Activated CD4-positive, alpha-beta memory T cell treated with anti-CD3 and anti-CD28 coated beads for 36 hours (primary cell): Measurements from ENCODE around the gene MRPL48. TPM values are rescaled to one million over a fixed set of nuclear protein-coding genes. Genes with fewer than 3 reads are reported as not detected.
"Not testable (repeated sequence)": the region's sequence is repeated elsewhere in the genome, so short reads cannot be mapped to it uniquely, and the experiment has no call there.

Experiments
- CTCF ChIA-PET: fragments of 350-600 bp; sonication (Branson Sonifier 250); formaldehyde crosslinking; loops from one replicate; lab custom pipeline; 2021; ENCODE audit warnings: antibody characterized with exemption, inconsistent platforms; lab: Charles Lee
- POLR2A ChIA-PET: fragments of 350-600 bp; sonication (Branson Sonifier 250); formaldehyde crosslinking; loops from one replicate; lab custom pipeline; 2021; ENCODE audit warnings: antibody characterized with exemption; lab: Charles Lee
- DNase-seq: peaks from one replicate; pipeline ENCODE4 v3.0.0-alpha.2; 2020
- H3K27ac Mint-ChIP-seq: one replicate; pipeline ENCODE4 v1.8.0; 2021; ENCODE audit warnings: mixed read lengths
- H3K27me3 Mint-ChIP-seq: one replicate; pipeline ENCODE4 v1.8.0; 2021; ENCODE audit warnings: mixed read lengths
- H3K36me3 Mint-ChIP-seq: one replicate; pipeline ENCODE4 v1.8.0; 2021; ENCODE audit warnings: mixed read lengths
- H3K4me1 Mint-ChIP-seq: one replicate; pipeline ENCODE4 v1.8.0; 2021; ENCODE audit warnings: low read depth, mixed read lengths
- H3K4me3 Mint-ChIP-seq: one replicate; pipeline ENCODE4 v1.8.0; 2021; ENCODE audit warnings: mild to moderate bottlenecking, mixed read lengths
- H3K9me3 Mint-ChIP-seq: one replicate; pipeline ENCODE4 v1.8.0; 2021; ENCODE audit warnings: mixed read lengths
- intact Hi-C: fragments of 100-400 bp; cut with micrococcal nuclease; formaldehyde crosslinking; loops from one replicate; pipeline ENCODE4 v1.15.1; 2023
- total RNA-seq, 2 experiments: library from RNA; stranded (reverse); gene quantifications; one replicate each; pipeline ENCODE4 v1.2.3, GENCODE V29; 2021

MRPL48 gene
- total RNA-seq: 10 to 100 TPM; 43.4 to 45.7 TPM

- peaks cover 2% of the 10 kb centered on the region for H3K36me3 Mint-ChIP-seq
- H3K4me1 Mint-ChIP-seq: peaks cover 18% of the 10 kb centered on the region
- no peaks in the 10 kb centered on the region for H3K9me3 Mint-ChIP-seq
- ChIA-PET CTCF (interaction anchor here (0.9 to 1.3 kb wide), 4 partner anchors 8 to 162 kb away, joined by 3 to 5 read pairs (median 3); partner anchors contain the start of gene RAB6A), POLR2A (interaction anchor here (0.7 to 2.1 kb wide), 5 partner anchors 9 to 193 kb away, joined by 3 to 16 read pairs (median 3); partner anchors contain the start of genes PLEKHB1 and RAB6A)
- intact Hi-C loops: loop anchor here (1.0 to 5.0 kb wide), 4 partner anchors 9 to 194 kb away; partner anchors contain the start of genes COA4, PAAF1, RAB6A and UCP2
- H3K4me3 Mint-ChIP-seq: peak within 1 kb of the TSS; percentile 99
- DNase-seq: peak; percentile 94
- no peaks in the 10 kb centered on the region for H3K27me3 Mint-ChIP-seq
- H3K27ac Mint-ChIP-seq: peak within 1 kb of the TSS; percentile 97
Observed at GRCh38 chr11:73787643-73788558, at the start of gene MRPL48. Gene MRPL48 (plus strand): TSS chr11:73787874. CDS start chr11:73787972, 98 bp downstream.

GRCh38 chr11:73743045-73743444 is 44.6 kb upstream of the MRPL48 start:
- DNase-seq: no peak
- Mint-ChIP-seq H3K9me3 (no peaks in the 10 kb centered on the region), H3K4me3 (no peak overlapping the region), H3K27me3 (no peaks in the 10 kb centered on the region), H3K27ac (no peak overlapping the region), H3K4me1 (peaks cover 12% of the 10 kb centered on the region), H3K36me3 (peaks cover 3% of the 10 kb centered on the region)
- ChIA-PET POLR2A (no interaction called here), CTCF (no interaction called here)
- intact Hi-C loops: no loop called here

GRCh38 chr11:73746701-73747100 is 41.0 kb upstream of the MRPL48 start:
- no peaks in the 10 kb centered on the region for H3K9me3 Mint-ChIP-seq
- H3K4me3 Mint-ChIP-seq: no peak overlapping the region
- peaks cover 19% of the 10 kb centered on the region for H3K4me1 Mint-ChIP-seq
- intact Hi-C loops: no loop called here
- H3K27ac Mint-ChIP-seq: no peak overlapping the region
- no peak for DNase-seq
- H3K36me3 Mint-ChIP-seq: no peaks in the 10 kb centered on the region
- H3K27me3 Mint-ChIP-seq: no peaks in the 10 kb centered on the region
- ChIA-PET POLR2A (interaction anchor here (1.3 kb wide), 1 partner anchor 51 kb away, joined by 3 read pairs; no protein-coding TSS in a partner anchor), CTCF (interaction anchor here (0.7 kb wide), 1 partner anchor 53 kb away, joined by 3 read pairs; no protein-coding TSS in a partner anchor)

- Mint-ChIP-seq H3K9me3 (no peaks in the 10 kb centered on the region), H3K27me3 (no peaks in the 10 kb centered on the region), H3K27ac (no peak overlapping the region), H3K4me1 (peaks cover 28% of the 10 kb centered on the region), H3K4me3 (no peak overlapping the region), H3K36me3 (no peaks in the 10 kb centered on the region)
- intact Hi-C loops: no loop called here
- DNase-seq: no peak
- ChIA-PET CTCF (no interaction called here), POLR2A (interaction anchor here (0.8 kb wide), 1 partner anchor 43 kb away, joined by 3 read pairs; no protein-coding TSS in a partner anchor)
Observed at GRCh38 chr11:73747762-73748161, 39.9 kb upstream of the MRPL48 start.

- Mint-ChIP-seq H3K4me3 (no peak overlapping the region), H3K9me3 (no peaks in the 10 kb centered on the region), H3K27me3 (no peaks in the 10 kb centered on the region), H3K27ac (no peak overlapping the region), H3K4me1 (peaks cover 28% of the 10 kb centered on the region), H3K36me3 (no peaks in the 10 kb centered on the region)
- no peak for DNase-seq
- ChIA-PET POLR2A (interaction anchor here (0.8 kb wide), 1 partner anchor 44 kb away, joined by 3 read pairs; no protein-coding TSS in a partner anchor), CTCF (no interaction called here)
- intact Hi-C loops: no loop called here
Observed at GRCh38 chr11:73748300-73748699, 39.4 kb upstream of the MRPL48 start.

GRCh38 chr11:73749118-73749517 is 38.6 kb upstream of the MRPL48 start:
- H3K9me3 Mint-ChIP-seq: no peaks in the 10 kb centered on the region
- H3K4me3 Mint-ChIP-seq: no peak overlapping the region
- no peaks in the 10 kb centered on the region for H3K36me3 Mint-ChIP-seq
- CTCF ChIA-PET: no interaction called here
- DNase-seq: no peak
- intact Hi-C loops: no loop called here
- peaks cover 29% of the 10 kb centered on the region for H3K4me1 Mint-ChIP-seq
- H3K27ac Mint-ChIP-seq: no peak overlapping the region
- POLR2A ChIA-PET: no interaction called here
- H3K27me3 Mint-ChIP-seq: no peaks in the 10 kb centered on the region

- H3K27me3 Mint-ChIP-seq: no peaks in the 10 kb centered on the region
- intact Hi-C loops: no loop called here
- ChIA-PET POLR2A (no interaction called here), CTCF (no interaction called here)
- no peaks in the 10 kb centered on the region for H3K9me3 Mint-ChIP-seq
- H3K36me3 Mint-ChIP-seq: no peaks in the 10 kb centered on the region
- H3K27ac Mint-ChIP-seq: no peak overlapping the region
- peaks cover 34% of the 10 kb centered on the region for H3K4me1 Mint-ChIP-seq
- H3K4me3 Mint-ChIP-seq: no peak overlapping the region
- DNase-seq: no peak
Observed at GRCh38 chr11:73750228-73750627, 37.4 kb upstream of the MRPL48 start.

- H3K4me3 Mint-ChIP-seq, POLR2A ChIA-PET, H3K9me3 Mint-ChIP-seq, H3K36me3 Mint-ChIP-seq, intact Hi-C loops, CTCF ChIA-PET, H3K27me3 Mint-ChIP-seq, DNase-seq, H3K27ac Mint-ChIP-seq: not testable (repeated sequence)
- H3K4me1 Mint-ChIP-seq: peaks cover 34% of the 10 kb centered on the region
Observed at GRCh38 chr11:73750862-73751261, 36.8 kb upstream of the MRPL48 start.

GRCh38 chr11:73752216-73752867 is 35.3 kb upstream of the MRPL48 start:
- DNase-seq: no peak
- H3K27ac Mint-ChIP-seq: no peak overlapping the region
- intact Hi-C loops: no loop called here
- no peaks in the 10 kb centered on the region for H3K9me3 Mint-ChIP-seq
- no peak overlapping the region for H3K4me3 Mint-ChIP-seq
- POLR2A ChIA-PET: interaction anchor here (0.6 kb wide), 1 partner anchor 375 kb away, joined by 4 read pairs; no protein-coding TSS in a partner anchor
- no peaks in the 10 kb centered on the region for H3K36me3 Mint-ChIP-seq
- CTCF ChIA-PET: interaction anchor here (0.7 to 0.9 kb wide), 2 partner anchors 92 to 126 kb away, joined by 4 to 5 read pairs; no protein-coding TSS in a partner anchor
- peaks cover 33% of the 10 kb centered on the region for H3K4me1 Mint-ChIP-seq
- no peaks in the 10 kb centered on the region for H3K27me3 Mint-ChIP-seq

- POLR2A ChIA-PET: interaction anchor here (0.6 kb wide), 1 partner anchor 375 kb away, joined by 4 read pairs; no protein-coding TSS in a partner anchor
- no peaks in the 10 kb centered on the region for H3K9me3 Mint-ChIP-seq
- CTCF ChIA-PET: interaction anchor here (0.7 to 0.9 kb wide), 2 partner anchors 93 to 127 kb away, joined by 4 to 5 read pairs; no protein-coding TSS in a partner anchor
- H3K36me3 Mint-ChIP-seq: no peaks in the 10 kb centered on the region
- peaks cover 35% of the 10 kb centered on the region for H3K4me1 Mint-ChIP-seq
- H3K27me3 Mint-ChIP-seq: no peaks in the 10 kb centered on the region
- DNase-seq: no peak
- no peak overlapping the region for H3K27ac Mint-ChIP-seq
- intact Hi-C loops: no loop called here
- no peak overlapping the region for H3K4me3 Mint-ChIP-seq
Observed at GRCh38 chr11:73752903-73753302, 34.8 kb upstream of the MRPL48 start.

GRCh38 chr11:73753938-73754337 is 33.7 kb upstream of the MRPL48 start:
- H3K4me1 Mint-ChIP-seq: peaks cover 44% of the 10 kb centered on the region

GRCh38 chr11:73755670-73756069 is 32.0 kb upstream of the MRPL48 start:
- Mint-ChIP-seq H3K4me1 (peaks cover 54% of the 10 kb centered on the region), H3K27me3 (no peaks in the 10 kb centered on the region), H3K9me3 (no peaks in the 10 kb centered on the region), H3K4me3 (no peak overlapping the region), H3K36me3 (peaks cover 7% of the 10 kb centered on the region), H3K27ac (no peak overlapping the region)
- ChIA-PET POLR2A (no interaction called here), CTCF (no interaction called here)
- no peak for DNase-seq
- intact Hi-C loops: no loop called here

More at GRCh38 chr11:73753938-73754337, 33.7 kb upstream of the MRPL48 start:
- intact Hi-C loops: no loop called here
- no peak overlapping the region for H3K27ac Mint-ChIP-seq
- ChIA-PET POLR2A (no interaction called here), CTCF (no interaction called here)
- H3K4me3 Mint-ChIP-seq: no peak overlapping the region
- H3K27me3 Mint-ChIP-seq: no peaks in the 10 kb centered on the region
- no peaks in the 10 kb centered on the region for H3K36me3 Mint-ChIP-seq
- no peak for DNase-seq
- no peaks in the 10 kb centered on the region for H3K9me3 Mint-ChIP-seq
